ENCODE data around the gene SCNM1. TPM values are rescaled to one million over a fixed set of nuclear protein-coding genes. Genes with fewer than 3 reads are reported as not detected.

Gene SCNM1
- total and polyA plus RNA-seq, 2 donors = 63.8 to 75.2 TPM

DNA sequence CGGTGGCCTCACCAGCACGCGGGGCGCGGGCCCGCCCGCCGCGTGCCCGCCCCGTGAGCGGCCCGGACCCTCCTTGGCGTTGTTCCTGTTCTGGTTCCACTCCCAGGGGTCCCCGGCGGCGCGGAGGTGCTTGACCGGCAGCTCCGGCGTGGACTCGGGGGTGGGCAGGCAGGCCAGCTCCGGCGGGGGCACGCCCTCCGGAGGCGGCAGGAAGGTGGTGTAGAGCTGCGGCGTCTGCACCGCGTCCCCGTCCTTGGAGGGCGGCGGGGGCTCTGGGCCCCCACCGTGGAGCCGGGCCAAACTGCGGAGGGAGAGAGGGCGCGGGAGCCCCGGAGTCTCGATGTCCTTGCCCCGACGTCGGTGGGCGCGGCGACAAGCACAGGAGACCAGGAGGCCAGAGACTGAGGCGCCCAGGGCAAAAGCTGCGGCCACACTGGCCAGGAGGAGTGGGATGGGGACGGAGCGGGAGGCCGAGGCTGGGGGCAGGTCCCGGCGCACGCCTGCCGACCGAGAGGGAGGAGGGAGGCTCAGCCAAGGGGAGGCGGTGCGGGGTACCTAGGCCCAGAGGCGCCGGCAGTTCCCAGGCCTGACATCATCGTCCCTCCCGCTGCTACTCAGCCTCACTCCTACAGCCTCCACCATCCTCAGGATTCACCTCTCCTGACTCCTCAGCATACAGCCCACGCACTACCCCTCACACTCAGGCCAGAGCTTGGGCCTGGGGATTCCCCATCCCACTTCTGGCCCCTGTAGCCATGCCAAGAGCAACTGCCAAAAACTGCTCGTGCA, 32.7 kb upstream of the SCNM1 start:
- no peak for DNase-seq (ENCODE audit: low read depth in 6 of 9, low spot score in 9 of 9)

DNA sequence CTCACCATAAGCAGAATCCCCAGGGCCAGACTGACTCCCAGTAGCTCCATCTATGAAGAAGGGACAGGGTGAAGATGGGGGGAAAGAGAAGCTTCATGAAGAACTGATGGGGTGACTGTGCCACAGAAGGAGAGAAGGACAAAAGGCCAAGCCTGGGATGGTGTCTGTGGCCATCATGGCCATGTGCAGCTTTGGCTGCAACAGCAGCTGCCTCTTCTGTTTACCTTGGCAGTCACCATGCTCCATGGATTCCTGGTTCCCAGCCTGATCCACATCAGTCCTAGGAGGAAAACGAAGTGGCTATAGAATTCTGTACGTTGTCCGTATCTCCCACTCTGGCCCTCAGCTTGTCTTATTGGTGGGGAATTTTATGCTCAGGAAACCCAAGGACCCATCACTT, 31.5 kb upstream of the SCNM1 start:
- Histone ChIP-seq H3K9me3 (ENCODE audit: control insufficient read depth in 2 of 2, insufficient read depth in 1 of 2, low read length in 1 of 2) (no peaks in the 10 kb centered on the region), H3K4me3 (ENCODE audit: low read length in 2 of 2) (no peak overlapping the region), H3K36me3 (ENCODE audit: control insufficient read depth in 2 of 2, insufficient read depth in 2 of 2, low read length in 1 of 2) (no peaks in the 10 kb centered on the region), H3K4me1 (ENCODE audit: control insufficient read depth in 2 of 2, insufficient read depth in 2 of 2, low read length in 2 of 2) (peaks cover 10 to 19% of the 10 kb centered on the region in 2 donors), H3K27ac (ENCODE audit: low read depth in 1 of 2, low read length in 1 of 2) (no peak overlapping the region), H3K27me3 (ENCODE audit: control insufficient read depth in 2 of 2, insufficient read depth in 1 of 2, low read length in 1 of 2) (peaks cover 0 to 22% of the 10 kb centered on the region in 2 donors)
- no peak for DNase-seq (ENCODE audit: low read depth in 6 of 9, low spot score in 9 of 9)
- 97% methylated on average over 3 of the region's 3 CpGs for WGBS

More for the DNA sequence above, 32.7 kb upstream of the SCNM1 start:
- Histone ChIP-seq H3K9me3 (ENCODE audit: control insufficient read depth in 2 of 2, insufficient read depth in 1 of 2, low read length in 1 of 2) (no peaks in the 10 kb centered on the region), H3K4me1 (ENCODE audit: control insufficient read depth in 2 of 2, insufficient read depth in 2 of 2, low read length in 2 of 2) (peaks cover 10 to 19% of the 10 kb centered on the region in 2 donors), H3K4me3 (ENCODE audit: low read length in 2 of 2) (no peak overlapping the region), H3K36me3 (ENCODE audit: control insufficient read depth in 2 of 2, insufficient read depth in 2 of 2, low read length in 1 of 2) (no peaks in the 10 kb centered on the region), H3K27ac (ENCODE audit: low read depth in 1 of 2, low read length in 1 of 2) (no peak overlapping the region), H3K27me3 (ENCODE audit: control insufficient read depth in 2 of 2, insufficient read depth in 1 of 2, low read length in 1 of 2) (peaks cover 0 to 22% of the 10 kb centered on the region in 2 donors)
- 88% methylated on average over 65 of the region's 65 CpGs for WGBS

DNA sequence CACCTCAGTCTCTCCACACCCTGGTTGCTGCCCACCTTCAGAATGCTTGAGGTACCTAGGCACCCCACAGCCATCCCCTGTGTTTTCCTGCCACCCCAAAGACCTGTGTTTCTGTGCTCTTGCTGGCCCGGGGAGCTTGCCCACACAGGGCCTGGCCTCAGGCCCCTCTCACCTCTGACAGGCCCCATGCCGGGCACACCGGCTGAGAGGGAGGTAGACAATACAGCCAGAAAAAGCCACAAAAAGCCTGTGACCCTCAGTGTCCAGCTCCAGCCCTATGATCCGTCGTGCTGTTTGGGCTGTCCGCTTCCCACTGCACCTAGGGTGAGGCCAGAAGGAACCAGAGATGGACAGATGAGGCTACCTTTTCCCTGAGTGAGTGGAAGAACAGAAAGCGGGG, 31.0 kb upstream of the SCNM1 start:
- Histone ChIP-seq H3K4me1 (ENCODE audit: control insufficient read depth in 2 of 2, insufficient read depth in 2 of 2, low read length in 2 of 2) (peaks cover 10 to 19% of the 10 kb centered on the region in 2 donors), H3K4me3 (ENCODE audit: low read length in 2 of 2) (no peak overlapping the region), H3K9me3 (ENCODE audit: control insufficient read depth in 2 of 2, insufficient read depth in 1 of 2, low read length in 1 of 2) (no peaks in the 10 kb centered on the region), H3K27ac (ENCODE audit: low read depth in 1 of 2, low read length in 1 of 2) (no peak overlapping the region), H3K36me3 (ENCODE audit: control insufficient read depth in 2 of 2, insufficient read depth in 2 of 2, low read length in 1 of 2) (no peaks in the 10 kb centered on the region), H3K27me3 (ENCODE audit: control insufficient read depth in 2 of 2, insufficient read depth in 1 of 2, low read length in 1 of 2) (peaks cover 0 to 22% of the 10 kb centered on the region in 2 donors)
- no peak for DNase-seq (ENCODE audit: low read depth in 6 of 9, low spot score in 9 of 9)
- over 99% methylated on average over 7 of the region's 7 CpGs for WGBS

DNA sequence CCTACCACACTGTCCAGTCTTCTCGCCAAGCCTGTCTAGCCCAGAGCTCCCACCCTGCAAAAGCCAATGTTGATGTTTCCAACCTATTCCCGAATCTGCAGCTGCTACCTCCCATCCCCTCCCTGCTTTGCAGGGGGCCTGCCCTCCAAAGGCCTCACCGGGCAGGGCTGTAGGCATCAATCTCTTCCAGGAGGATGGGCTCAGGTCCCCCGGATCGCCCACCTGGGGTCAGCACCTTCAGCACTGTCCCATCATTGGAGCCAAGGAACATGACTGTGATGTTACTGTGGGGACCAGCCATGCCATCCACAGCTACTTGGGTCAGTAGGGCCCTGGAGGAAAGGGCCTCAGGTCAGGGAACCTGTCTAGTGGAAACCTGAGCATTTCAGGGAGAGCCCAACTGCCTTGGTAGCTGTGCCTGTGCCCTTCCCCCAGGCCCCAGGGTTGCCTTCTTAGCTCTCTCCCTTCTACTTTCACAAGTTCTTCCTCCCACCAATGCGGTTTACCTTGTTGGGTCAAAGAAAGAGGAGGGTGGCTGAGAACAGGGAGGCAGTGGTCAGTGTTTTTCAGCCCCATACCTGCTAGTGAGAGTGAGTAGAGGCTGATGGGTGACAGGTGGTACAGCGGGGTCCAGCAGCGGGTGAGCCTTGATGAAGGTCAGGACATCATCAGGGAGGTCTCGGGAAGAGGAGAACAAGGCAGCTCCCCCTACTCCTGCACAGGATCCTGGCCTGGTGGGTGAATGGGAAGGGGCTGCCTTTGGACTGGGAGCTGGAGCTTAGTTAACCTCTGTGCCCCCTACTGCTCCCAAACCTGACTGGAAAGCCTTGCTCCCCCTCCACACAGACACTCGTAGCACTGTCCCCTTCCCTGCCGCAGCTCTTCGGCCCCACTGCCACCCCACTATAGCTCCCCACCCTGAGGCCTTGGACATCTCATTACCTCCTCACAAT, 30.2 kb upstream of the SCNM1 start:
- Histone ChIP-seq H3K27me3 (ENCODE audit: control insufficient read depth in 2 of 2, insufficient read depth in 1 of 2, low read length in 1 of 2) (peaks cover 0 to 22% of the 10 kb centered on the region in 2 donors), H3K36me3 (ENCODE audit: control insufficient read depth in 2 of 2, insufficient read depth in 2 of 2, low read length in 1 of 2) (no peaks in the 10 kb centered on the region), H3K4me3 (ENCODE audit: low read length in 2 of 2) (no peak overlapping the region), H3K9me3 (ENCODE audit: control insufficient read depth in 2 of 2, insufficient read depth in 1 of 2, low read length in 1 of 2) (no peaks in the 10 kb centered on the region), H3K4me1 (ENCODE audit: control insufficient read depth in 2 of 2, insufficient read depth in 2 of 2, low read length in 2 of 2) (peaks cover 10 to 16% of the 10 kb centered on the region in 2 donors), H3K27ac (ENCODE audit: low read depth in 1 of 2, low read length in 1 of 2) (no peak overlapping the region)
- DNase-seq (ENCODE audit: low read depth in 6 of 9, low spot score in 9 of 9) = no peak
- WGBS = 96% methylated on average over 12 of the region's 12 CpGs

DNA sequence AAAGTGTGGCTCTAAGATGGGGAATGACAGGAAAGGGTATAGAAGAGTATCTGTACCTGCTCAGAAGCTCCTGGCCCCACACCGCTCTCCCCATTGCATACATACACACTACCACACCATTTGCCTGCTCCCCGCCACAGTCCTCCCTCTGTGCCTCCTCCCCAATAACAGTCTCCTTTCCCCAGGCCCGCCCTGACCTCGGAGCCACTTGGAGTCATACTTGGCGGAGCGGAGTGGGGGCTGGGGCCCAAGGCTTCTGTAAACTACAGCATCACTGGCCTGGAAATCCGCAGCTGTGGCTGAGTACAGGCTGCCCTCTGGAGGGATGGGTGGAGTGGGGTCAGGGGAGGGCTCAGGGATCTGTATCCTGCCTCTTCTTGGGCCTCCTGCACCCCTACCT, 28.2 kb upstream of the SCNM1 start:
- Histone ChIP-seq H3K27me3 (ENCODE audit: control insufficient read depth in 2 of 2, insufficient read depth in 1 of 2, low read length in 1 of 2) (peaks cover 0 to 9% of the 10 kb centered on the region in 2 donors), H3K9me3 (ENCODE audit: control insufficient read depth in 2 of 2, insufficient read depth in 1 of 2, low read length in 1 of 2) (no peaks in the 10 kb centered on the region), H3K4me3 (ENCODE audit: low read length in 2 of 2) (no peak overlapping the region), H3K4me1 (ENCODE audit: control insufficient read depth in 2 of 2, insufficient read depth in 2 of 2, low read length in 2 of 2) (peaks cover 0 to under 1% of the 10 kb centered on the region in 2 donors), H3K36me3 (ENCODE audit: control insufficient read depth in 2 of 2, insufficient read depth in 2 of 2, low read length in 1 of 2) (no peaks in the 10 kb centered on the region), H3K27ac (ENCODE audit: low read depth in 1 of 2, low read length in 1 of 2) (no peak overlapping the region)
- no peak for DNase-seq (ENCODE audit: low read depth in 6 of 9, low spot score in 9 of 9)
- WGBS = 97% methylated on average over 7 of the region's 7 CpGs

DNA sequence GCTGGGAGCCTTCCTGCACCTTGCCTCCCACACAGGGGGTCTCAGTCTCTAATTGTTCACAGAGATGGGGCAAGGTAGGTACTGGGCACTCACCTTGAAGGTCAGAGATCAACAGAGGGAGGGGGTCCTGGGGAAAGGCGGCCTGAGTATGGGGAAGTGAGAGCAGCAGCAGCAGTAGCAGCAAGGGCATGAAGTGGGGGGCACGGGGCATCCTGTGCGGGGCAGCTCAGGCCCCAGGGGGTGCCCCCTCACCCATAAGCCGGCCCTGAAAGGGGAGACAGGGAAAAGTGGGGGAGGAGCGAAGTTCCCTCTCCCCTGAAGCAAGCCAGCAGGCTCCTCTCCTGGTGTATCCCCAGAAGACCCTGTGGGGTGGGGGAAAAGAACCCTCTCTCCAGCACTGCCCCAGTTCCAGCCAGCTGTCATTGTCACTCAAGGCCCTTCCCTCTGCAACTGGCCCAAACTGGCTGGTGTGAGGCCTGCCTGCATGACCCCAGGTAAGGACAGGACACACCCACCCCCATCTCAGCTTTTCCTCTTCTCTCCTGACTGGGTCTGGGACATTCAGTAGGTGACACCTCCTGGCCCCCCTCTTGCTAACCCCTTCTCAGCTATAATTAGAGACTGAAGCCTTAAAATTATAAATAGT, 23.4 kb upstream of the SCNM1 start:
- WGBS = 91% methylated on average over 5 of the region's 5 CpGs
- Histone ChIP-seq H3K36me3 (ENCODE audit: control insufficient read depth in 2 of 2, insufficient read depth in 2 of 2, low read length in 1 of 2) (no peaks in the 10 kb centered on the region), H3K4me3 (ENCODE audit: low read length in 2 of 2) (no peak overlapping the region), H3K27ac (ENCODE audit: low read depth in 1 of 2, low read length in 1 of 2) (no peak overlapping the region), H3K27me3 (ENCODE audit: control insufficient read depth in 2 of 2, insufficient read depth in 1 of 2, low read length in 1 of 2) (peaks cover 0 to 21% of the 10 kb centered on the region in 2 donors), H3K9me3 (ENCODE audit: control insufficient read depth in 2 of 2, insufficient read depth in 1 of 2, low read length in 1 of 2) (peaks cover 0 to 6% of the 10 kb centered on the region in 2 donors), H3K4me1 (ENCODE audit: control insufficient read depth in 2 of 2, insufficient read depth in 2 of 2, low read length in 2 of 2) (peaks cover 6 to 39% of the 10 kb centered on the region in 2 donors)
- DNase-seq (ENCODE audit: low read depth in 6 of 9, low spot score in 9 of 9) = no peak

DNA sequence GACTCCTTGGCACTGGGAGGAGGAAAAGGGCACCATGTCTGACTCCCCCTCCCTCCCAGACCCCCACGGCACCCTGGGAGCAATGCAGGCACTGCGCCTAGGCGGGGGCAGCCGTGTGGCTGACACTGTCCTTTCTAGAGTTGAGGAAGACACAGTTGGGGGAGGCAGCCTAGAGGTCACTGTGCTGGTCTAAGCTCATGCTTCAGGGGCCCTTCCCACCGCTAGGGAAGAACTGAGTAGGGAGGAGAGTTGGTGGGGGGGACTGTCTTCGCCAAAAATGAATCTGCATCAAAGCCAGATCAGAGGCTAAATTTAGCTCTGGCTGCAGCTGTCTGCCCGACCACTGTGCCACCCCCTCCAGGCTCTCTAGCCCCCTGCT, 22.9 kb upstream of the SCNM1 start:
- Histone ChIP-seq H3K27me3 (ENCODE audit: control insufficient read depth in 2 of 2, insufficient read depth in 1 of 2, low read length in 1 of 2) (peaks cover 0 to 21% of the 10 kb centered on the region in 2 donors), H3K4me3 (ENCODE audit: low read length in 2 of 2) (no peak overlapping the region), H3K4me1 (ENCODE audit: control insufficient read depth in 2 of 2, insufficient read depth in 2 of 2, low read length in 2 of 2) (peaks cover 6 to 39% of the 10 kb centered on the region in 2 donors), H3K9me3 (ENCODE audit: control insufficient read depth in 2 of 2, insufficient read depth in 1 of 2, low read length in 1 of 2) (peaks cover 0 to 6% of the 10 kb centered on the region in 2 donors), H3K27ac (ENCODE audit: low read depth in 1 of 2, low read length in 1 of 2) (no peak overlapping the region), H3K36me3 (ENCODE audit: control insufficient read depth in 2 of 2, insufficient read depth in 2 of 2, low read length in 1 of 2) (no peaks in the 10 kb centered on the region)
- WGBS = 64% methylated on average over 7 of the region's 7 CpGs
- no peak for DNase-seq (ENCODE audit: low read depth in 6 of 9, low spot score in 9 of 9)

DNA sequence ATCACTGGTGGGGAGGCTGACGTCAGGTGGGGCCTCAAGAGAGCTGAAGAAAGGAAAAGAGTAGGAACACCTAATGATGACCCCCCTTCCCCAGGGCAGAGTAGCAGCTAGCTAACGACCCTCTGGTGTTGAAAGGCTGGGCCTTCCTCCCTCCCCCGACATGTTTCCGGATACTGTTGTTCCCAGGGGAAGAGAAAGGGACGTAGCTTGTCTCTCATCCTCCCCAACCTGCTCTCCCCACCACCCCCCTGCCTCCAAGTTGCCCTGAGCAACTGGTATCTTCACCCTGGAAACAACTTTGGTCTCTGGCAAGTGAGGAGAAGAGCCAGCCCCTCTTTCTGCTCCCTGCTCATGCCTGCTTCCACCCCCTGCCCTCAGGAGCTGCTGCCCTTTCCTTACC, 22.0 kb upstream of the SCNM1 start:
- Histone ChIP-seq H3K9me3 (ENCODE audit: control insufficient read depth in 2 of 2, insufficient read depth in 1 of 2, low read length in 1 of 2) (peaks cover 0 to 6% of the 10 kb centered on the region in 2 donors), H3K27ac (ENCODE audit: low read depth in 1 of 2, low read length in 1 of 2) (no peak overlapping the region), H3K36me3 (ENCODE audit: control insufficient read depth in 2 of 2, insufficient read depth in 2 of 2, low read length in 1 of 2) (no peaks in the 10 kb centered on the region), H3K4me1 (ENCODE audit: control insufficient read depth in 2 of 2, insufficient read depth in 2 of 2, low read length in 2 of 2) (peaks cover 6 to 39% of the 10 kb centered on the region in 2 donors), H3K27me3 (ENCODE audit: control insufficient read depth in 2 of 2, insufficient read depth in 1 of 2, low read length in 1 of 2) (peaks cover 0 to 21% of the 10 kb centered on the region in 2 donors), H3K4me3 (ENCODE audit: low read length in 2 of 2) (no peak overlapping the region)
- 93% methylated on average over 5 of the region's 5 CpGs for WGBS
- DNase-seq (ENCODE audit: low read depth in 6 of 9, low spot score in 9 of 9) = no peak
